SK-N-SH treated with all-trans-retinoic acid at 6 μM for 48 hours (cell line): ENCODE data around the gene SARS2.

Source experiments
- ATAC-seq: fragments of 200-7000 bp; cut with Tn5 transposase; 3 replicates; pipeline ENCODE4 v1.9.1; 2020; ENCODE audit warnings: mild to moderate bottlenecking, moderate library complexity
- ARNTL ChIP-seq: fragments of 450-650 bp; formaldehyde crosslinking; IDR thresholded peaks from 2 replicates; pipeline ENCODE4 v1.5.0; 2020; ENCODE audit warnings: low read depth, mild to moderate bottlenecking, moderate library complexity, borderline replicate concordance
- BACH2 ChIP-seq: fragments of 250-450 bp; sonication (Bioruptor Pico); IDR thresholded peaks from 2 replicates; pipeline ENCODE4 v1.9.0; 2021; ENCODE audit warnings: mild to moderate bottlenecking, borderline replicate concordance
- CSDC2 ChIP-seq: fragments of 250-450 bp; sonication (Bioruptor Pico); IDR thresholded peaks from 2 replicates; pipeline ENCODE4 v1.5.0; 2020; ENCODE audit warnings: mild to moderate bottlenecking, moderate library complexity
- ESRRG ChIP-seq: fragments of 250-450 bp; sonication (Bioruptor Pico); IDR thresholded peaks from 2 replicates; pipeline ENCODE4 v1.6.1; 2021; ENCODE audit warnings: mild to moderate bottlenecking
- ISL1 ChIP-seq: fragments of 250-450 bp; sonication (Bioruptor Pico); IDR thresholded peaks from 2 replicates; pipeline ENCODE4 v2.1.2; 2022; ENCODE audit warnings: mild to moderate bottlenecking, moderate library complexity
- OSR1 ChIP-seq: fragments of 250-450 bp; sonication (Bioruptor Pico); IDR thresholded peaks from 2 replicates; pipeline ENCODE4 v1.8.0; 2022; ENCODE audit warnings: moderate library complexity, mild to moderate bottlenecking, inconsistent platforms
- PPARA ChIP-seq: fragments of 250-450 bp; sonication (Bioruptor Pico); IDR thresholded peaks from 2 replicates; pipeline ENCODE4 v1.5.0; 2020; ENCODE audit warnings: mild to moderate bottlenecking, borderline replicate concordance
- SNAI2 ChIP-seq: fragments of 250-450 bp; sonication (Bioruptor Pico); IDR thresholded peaks from 2 replicates; pipeline ENCODE4 v1.5.0; 2020; ENCODE audit warnings: mild to moderate bottlenecking, moderate library complexity
- TCF4 ChIP-seq: fragments of 250-450 bp; sonication (Bioruptor Pico); IDR thresholded peaks from 2 replicates; pipeline ENCODE4 v1.8.0; 2021; ENCODE audit warnings: mild to moderate bottlenecking, moderate library complexity, borderline replicate concordance
- TOX ChIP-seq: fragments of 250-450 bp; sonication (Bioruptor Pico); IDR thresholded peaks from 2 replicates; pipeline ENCODE4 v1.8.0; 2021; ENCODE audit warnings: mild to moderate bottlenecking, moderate library complexity, borderline replicate concordance
- ZC3H10 ChIP-seq: fragments of 250-450 bp; sonication (Bioruptor Pico); IDR thresholded peaks from 2 replicates; pipeline ENCODE4 v1.5.1; 2021; ENCODE audit warnings: mild to moderate bottlenecking, moderate library complexity
- ZFP3 ChIP-seq: fragments of 250-450 bp; sonication (Bioruptor Pico); IDR thresholded peaks from 2 replicates; pipeline ENCODE4 v1.5.0; 2020; ENCODE audit warnings: mild to moderate bottlenecking, moderate library complexity
- ZFP30 ChIP-seq: fragments of 450-650 bp; formaldehyde crosslinking; IDR thresholded peaks from 2 replicates; pipeline ENCODE4 v1.5.0; 2022; ENCODE audit warnings: mild to moderate bottlenecking, moderate library complexity
- ZNF565 ChIP-seq: fragments of 450-650 bp; formaldehyde crosslinking; conservative IDR thresholded peaks from 2 replicates; pipeline ENCODE4 v1.5.0; 2020; ENCODE audit warnings: low read depth, mild to moderate bottlenecking, moderate library complexity
- ZNF70 ChIP-seq: fragments of 450-650 bp; formaldehyde crosslinking; IDR thresholded peaks from 2 replicates; pipeline ENCODE4 v1.5.0; 2020; ENCODE audit warnings: mild to moderate bottlenecking, moderate library complexity
- ZNF8 ChIP-seq: fragments of 450-650 bp; formaldehyde crosslinking; IDR thresholded peaks from 2 replicates; pipeline ENCODE4 v1.5.0; 2020; ENCODE audit warnings: mild to moderate bottlenecking, moderate library complexity
- TF ChIP-seq, protein P1 (sequence below): fragments of 250-450 bp; sonication (Bioruptor Pico); IDR thresholded peaks from 2 replicates; pipeline ENCODE4 v1.5.1; 2021; ENCODE audit warnings: mild to moderate bottlenecking, moderate library complexity
- TF ChIP-seq, protein P2 (sequence below): fragments of 250-450 bp; sonication (Bioruptor Pico); IDR thresholded peaks from 2 replicates; pipeline ENCODE4 v1.5.0; 2020; ENCODE audit warnings: mild to moderate bottlenecking, moderate library complexity
- TF ChIP-seq, protein P3 (sequence below): fragments of 250-450 bp; sonication (Bioruptor Pico); IDR thresholded peaks from 2 replicates; pipeline ENCODE4 v1.8.0; 2021; ENCODE audit warnings: low read depth, mild to moderate bottlenecking, moderate library complexity, borderline replicate concordance
- TF ChIP-seq, protein P4 (sequence below): fragments of 250-450 bp; sonication (Bioruptor Pico); IDR thresholded peaks from 2 replicates; pipeline ENCODE4 v1.5.1; 2020; ENCODE audit warnings: low read depth, mild to moderate bottlenecking, moderate library complexity
- TF ChIP-seq, protein P5 (sequence below): fragments of 250-450 bp; sonication (Bioruptor Pico); IDR thresholded peaks from 2 replicates; pipeline ENCODE4 v1.8.0; 2020; ENCODE audit warnings: mild to moderate bottlenecking, moderate library complexity, borderline replicate concordance

SARS2 gene

DNA sequence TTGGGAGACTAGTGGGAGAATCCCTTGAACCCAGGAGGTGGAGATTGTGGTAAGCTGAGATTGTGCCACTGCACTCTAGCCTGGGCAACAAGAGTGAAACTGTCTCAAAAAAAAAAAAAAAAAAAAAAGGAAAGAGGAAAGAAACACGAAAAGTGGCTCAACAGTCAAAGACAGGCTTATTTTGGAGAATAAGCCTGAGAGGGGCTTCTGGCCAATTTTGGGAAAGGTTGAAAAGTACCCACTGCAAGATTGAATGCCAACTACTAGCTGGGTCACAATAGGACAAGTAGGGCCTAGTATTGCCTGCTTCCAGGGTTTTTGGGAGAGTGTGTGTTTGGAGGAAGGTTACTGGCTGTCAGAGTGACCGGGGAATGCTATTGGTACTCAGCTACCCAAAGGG lies 27.7 kb upstream of the SARS2 start:
- no peak for ATAC-seq
- TF ChIP-seq, protein P1, sequence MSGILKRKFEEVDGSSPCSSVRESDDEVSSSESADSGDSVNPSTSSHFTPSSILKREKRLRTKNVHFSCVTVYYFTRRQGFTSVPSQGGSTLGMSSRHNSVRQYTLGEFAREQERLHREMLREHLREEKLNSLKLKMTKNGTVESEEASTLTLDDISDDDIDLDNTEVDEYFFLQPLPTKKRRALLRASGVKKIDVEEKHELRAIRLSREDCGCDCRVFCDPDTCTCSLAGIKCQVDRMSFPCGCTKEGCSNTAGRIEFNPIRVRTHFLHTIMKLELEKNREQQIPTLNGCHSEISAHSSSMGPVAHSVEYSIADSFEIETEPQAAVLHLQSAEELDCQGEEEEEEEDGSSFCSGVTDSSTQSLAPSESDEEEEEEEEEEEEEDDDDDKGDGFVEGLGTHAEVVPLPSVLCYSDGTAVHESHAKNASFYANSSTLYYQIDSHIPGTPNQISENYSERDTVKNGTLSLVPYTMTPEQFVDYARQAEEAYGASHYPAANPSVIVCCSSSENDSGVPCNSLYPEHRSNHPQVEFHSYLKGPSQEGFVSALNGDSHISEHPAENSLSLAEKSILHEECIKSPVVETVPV (CRISPR knock-in tag) = no peak
- TF ChIP-seq ZFP30 (CRISPR knock-in tag) (no peak), CSDC2 (CRISPR knock-in tag) (no peak), OSR1 (CRISPR knock-in tag) (no peak)

DNA sequence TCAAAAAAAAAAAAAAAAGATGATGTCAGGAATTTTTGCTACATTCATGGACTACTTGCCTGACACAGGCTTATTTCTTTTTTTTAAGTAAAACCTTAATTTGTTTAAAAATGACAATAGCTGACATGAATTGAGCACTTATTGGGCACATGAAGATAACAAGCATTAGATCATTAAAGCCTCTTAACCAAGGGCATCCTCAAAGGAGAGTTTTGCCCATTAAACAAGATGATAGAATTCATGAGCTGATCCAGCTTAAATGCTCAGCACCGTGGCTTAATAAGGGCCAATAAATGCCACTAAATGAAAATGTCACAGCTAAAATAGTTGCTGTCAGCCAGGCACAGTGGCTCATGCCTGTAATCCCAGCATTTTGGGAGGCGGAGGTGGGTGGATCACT lies 25.7 kb upstream of the SARS2 start:
- no peak for ATAC-seq
- TF ChIP-seq BACH2 (CRISPR knock-in tag) (no peak), ZNF565 (CRISPR knock-in tag) (no peak), ZFP3 (CRISPR knock-in tag) (no peak), SNAI2 (no peak), ARNTL (CRISPR knock-in tag) (no peak), OSR1 (CRISPR knock-in tag) (no peak), ZC3H10 (CRISPR knock-in tag) (no peak), ZNF8 (no peak), ESRRG (CRISPR knock-in tag) (no peak), TCF4 (CRISPR knock-in tag) (no peak), TOX (CRISPR knock-in tag) (no peak), PPARA (CRISPR knock-in tag) (no peak), CSDC2 (CRISPR knock-in tag) (no peak), ZNF70 (CRISPR knock-in tag) (no peak)
- TF ChIP-seq, protein P2, sequence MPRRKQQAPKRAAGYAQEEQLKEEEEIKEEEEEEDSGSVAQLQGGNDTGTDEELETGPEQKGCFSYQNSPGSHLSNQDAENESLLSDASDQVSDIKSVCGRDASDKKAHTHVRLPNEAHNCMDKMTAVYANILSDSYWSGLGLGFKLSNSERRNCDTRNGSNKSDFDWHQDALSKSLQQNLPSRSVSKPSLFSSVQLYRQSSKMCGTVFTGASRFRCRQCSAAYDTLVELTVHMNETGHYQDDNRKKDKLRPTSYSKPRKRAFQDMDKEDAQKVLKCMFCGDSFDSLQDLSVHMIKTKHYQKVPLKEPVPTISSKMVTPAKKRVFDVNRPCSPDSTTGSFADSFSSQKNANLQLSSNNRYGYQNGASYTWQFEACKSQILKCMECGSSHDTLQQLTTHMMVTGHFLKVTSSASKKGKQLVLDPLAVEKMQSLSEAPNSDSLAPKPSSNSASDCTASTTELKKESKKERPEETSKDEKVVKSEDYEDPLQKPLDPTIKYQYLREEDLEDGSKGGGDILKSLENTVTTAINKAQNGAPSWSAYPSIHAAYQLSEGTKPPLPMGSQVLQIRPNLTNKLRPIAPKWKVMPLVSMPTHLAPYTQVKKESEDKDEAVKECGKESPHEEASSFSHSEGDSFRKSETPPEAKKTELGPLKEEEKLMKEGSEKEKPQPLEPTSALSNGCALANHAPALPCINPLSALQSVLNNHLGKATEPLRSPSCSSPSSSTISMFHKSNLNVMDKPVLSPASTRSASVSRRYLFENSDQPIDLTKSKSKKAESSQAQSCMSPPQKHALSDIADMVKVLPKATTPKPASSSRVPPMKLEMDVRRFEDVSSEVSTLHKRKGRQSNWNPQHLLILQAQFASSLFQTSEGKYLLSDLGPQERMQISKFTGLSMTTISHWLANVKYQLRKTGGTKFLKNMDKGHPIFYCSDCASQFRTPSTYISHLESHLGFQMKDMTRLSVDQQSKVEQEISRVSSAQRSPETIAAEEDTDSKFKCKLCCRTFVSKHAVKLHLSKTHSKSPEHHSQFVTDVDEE (CRISPR knock-in tag) = no peak
- TF ChIP-seq, protein P3, sequence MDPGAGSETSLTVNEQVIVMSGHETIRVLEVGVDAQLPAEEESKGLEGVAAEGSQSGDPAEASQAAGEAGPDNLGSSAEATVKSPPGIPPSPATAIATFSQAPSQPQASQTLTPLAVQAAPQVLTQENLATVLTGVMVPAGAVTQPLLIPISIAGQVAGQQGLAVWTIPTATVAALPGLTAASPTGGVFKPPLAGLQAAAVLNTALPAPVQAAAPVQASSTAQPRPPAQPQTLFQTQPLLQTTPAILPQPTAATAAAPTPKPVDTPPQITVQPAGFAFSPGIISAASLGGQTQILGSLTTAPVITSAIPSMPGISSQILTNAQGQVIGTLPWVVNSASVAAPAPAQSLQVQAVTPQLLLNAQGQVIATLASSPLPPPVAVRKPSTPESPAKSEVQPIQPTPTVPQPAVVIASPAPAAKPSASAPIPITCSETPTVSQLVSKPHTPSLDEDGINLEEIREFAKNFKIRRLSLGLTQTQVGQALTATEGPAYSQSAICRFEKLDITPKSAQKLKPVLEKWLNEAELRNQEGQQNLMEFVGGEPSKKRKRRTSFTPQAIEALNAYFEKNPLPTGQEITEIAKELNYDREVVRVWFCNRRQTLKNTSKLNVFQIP (CRISPR knock-in tag) = no peak
- TF ChIP-seq, protein P1 (CRISPR knock-in tag) = no peak
- TF ChIP-seq, protein P4, sequence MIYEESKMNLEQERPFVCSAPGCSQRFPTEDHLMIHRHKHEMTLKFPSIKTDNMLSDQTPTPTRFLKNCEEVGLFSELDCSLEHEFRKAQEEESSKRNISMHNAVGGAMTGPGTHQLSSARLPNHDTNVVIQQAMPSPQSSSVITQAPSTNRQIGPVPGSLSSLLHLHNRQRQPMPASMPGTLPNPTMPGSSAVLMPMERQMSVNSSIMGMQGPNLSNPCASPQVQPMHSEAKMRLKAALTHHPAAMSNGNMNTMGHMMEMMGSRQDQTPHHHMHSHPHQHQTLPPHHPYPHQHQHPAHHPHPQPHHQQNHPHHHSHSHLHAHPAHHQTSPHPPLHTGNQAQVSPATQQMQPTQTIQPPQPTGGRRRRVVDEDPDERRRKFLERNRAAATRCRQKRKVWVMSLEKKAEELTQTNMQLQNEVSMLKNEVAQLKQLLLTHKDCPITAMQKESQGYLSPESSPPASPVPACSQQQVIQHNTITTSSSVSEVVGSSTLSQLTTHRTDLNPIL (CRISPR knock-in tag) = no peak
- TF ChIP-seq, all 23 proteins: peak for 0

DNA sequence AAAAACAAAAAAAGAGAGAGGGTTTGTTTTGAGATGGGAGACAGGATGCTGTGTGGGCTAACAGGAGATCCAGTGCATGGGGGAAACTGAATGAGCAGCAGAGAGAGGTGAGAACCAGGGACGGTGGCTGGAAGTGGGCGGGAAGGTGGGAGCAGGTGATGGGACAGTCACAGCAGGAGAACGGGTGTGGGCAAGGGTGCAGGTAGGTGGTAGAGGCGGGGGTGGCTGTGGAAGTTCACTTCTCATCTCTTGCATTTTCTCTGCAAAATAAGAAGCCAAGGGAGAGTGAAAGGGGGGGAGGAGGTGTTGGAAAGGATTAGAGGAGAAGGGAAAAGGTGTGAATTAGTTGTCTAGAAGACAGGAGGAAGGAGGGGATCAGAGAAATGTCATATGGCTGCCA lies 23.1 kb upstream of the SARS2 start:
- no peak for ATAC-seq
- TF ChIP-seq, protein P3 (CRISPR knock-in tag) = no peak
- no peak for TF ChIP-seq SNAI2
- TF ChIP-seq, protein P5, sequence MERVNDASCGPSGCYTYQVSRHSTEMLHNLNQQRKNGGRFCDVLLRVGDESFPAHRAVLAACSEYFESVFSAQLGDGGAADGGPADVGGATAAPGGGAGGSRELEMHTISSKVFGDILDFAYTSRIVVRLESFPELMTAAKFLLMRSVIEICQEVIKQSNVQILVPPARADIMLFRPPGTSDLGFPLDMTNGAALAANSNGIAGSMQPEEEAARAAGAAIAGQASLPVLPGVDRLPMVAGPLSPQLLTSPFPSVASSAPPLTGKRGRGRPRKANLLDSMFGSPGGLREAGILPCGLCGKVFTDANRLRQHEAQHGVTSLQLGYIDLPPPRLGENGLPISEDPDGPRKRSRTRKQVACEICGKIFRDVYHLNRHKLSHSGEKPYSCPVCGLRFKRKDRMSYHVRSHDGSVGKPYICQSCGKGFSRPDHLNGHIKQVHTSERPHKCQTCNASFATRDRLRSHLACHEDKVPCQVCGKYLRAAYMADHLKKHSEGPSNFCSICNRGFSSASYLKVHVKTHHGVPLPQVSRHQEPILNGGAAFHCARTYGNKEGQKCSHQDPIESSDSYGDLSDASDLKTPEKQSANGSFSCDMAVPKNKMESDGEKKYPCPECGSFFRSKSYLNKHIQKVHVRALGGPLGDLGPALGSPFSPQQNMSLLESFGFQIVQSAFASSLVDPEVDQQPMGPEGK (CRISPR knock-in tag) = no peak
- TF ChIP-seq, protein P2 (CRISPR knock-in tag) = no peak
- TF ChIP-seq, protein P1 (CRISPR knock-in tag) = no peak
- no peak for TF ChIP-seq ARNTL (CRISPR knock-in tag)
- TF ChIP-seq ISL1 (CRISPR knock-in tag) = no peak
